Measurements from ENCODE around the gene LMX1A.

- TF ChIP-seq CTCF (conservative IDR thresholded peaks at IDR 0.05; ENCODE audit: low read length) = no peak
- TF ChIP-seq EZH2phosphoT487 (IDR thresholded peaks at IDR 0.05; ENCODE audit: borderline replicate concordance) = no peak
Measured at GRCh38 chr1:165397944-165398343, 41.4 kb upstream of the LMX1A start.
